Measurements from ENCODE around the gene ZNF701. TPM values are rescaled to one million over a fixed set of nuclear protein-coding genes. Genes with fewer than 3 reads are reported as not detected.

The ZNF701 gene
- total RNA-seq, 1 experiment from 2014 or later = 24.4 TPM

GRCh38 chr19:52599241-52599640 lies 29.2 kb downstream of the ZNF701 start:
- WGBS (ENCODE audit: extremely low coverage, insufficient read length, low lambda C conversion rate) = no CpG with 5 or more reads among the region's 3 CpGs
- Histone ChIP-seq H4K8ac (replicated peaks; ENCODE audit: insufficient read length, low read depth, low read length) (no peak overlapping the region), H3K9ac (ENCODE audit: extremely low read depth, insufficient read length, low read length) (no peak overlapping the region), H2BK20ac (ENCODE audit: low read depth, low read length, poor library complexity, severe bottlenecking) (no peak overlapping the region), H2BK5ac (ENCODE audit: insufficient read length, low read length) (no peak overlapping the region), H4K5ac (ENCODE audit: insufficient read length, low read depth, low read length) (no peak overlapping the region), H3K79me2 (ENCODE audit: insufficient read depth, low read length) (no peaks in the 10 kb centered on the region), H3K23ac (ENCODE audit: insufficient read length, low read depth, low read length) (no peak overlapping the region), H3K27ac (ENCODE audit: insufficient read length, low read depth, low read length) (no peak overlapping the region), H2BK12ac (ENCODE audit: insufficient read length, low read depth, low read length) (no peak overlapping the region), H3K79me1 (ENCODE audit: insufficient read depth, low read depth, low read length, poor library complexity, severe bottlenecking) (no peaks in the 10 kb centered on the region), H2BK15ac (ENCODE audit: low read depth, low read length) (no peak overlapping the region), H3K4me2 (ENCODE audit: insufficient read depth, insufficient read length, low read length) (no peak overlapping the region), H3K9me3 (ENCODE audit: control insufficient read depth, low read depth, low read length) (no peaks in the 10 kb centered on the region), H3K56ac (ENCODE audit: insufficient read length, low read depth, low read length) (no peak overlapping the region), H3K27me3 (ENCODE audit: insufficient read depth, low read length) (no peaks in the 10 kb centered on the region; the same call in 1 of the 2 replicates), H2AK5ac (ENCODE audit: insufficient read length, low read length) (no peak overlapping the region), H3K18ac (ENCODE audit: insufficient read length, low read depth, low read length) (no peak overlapping the region), H3T11ph (ENCODE audit: low read length) (no peak overlapping the region), H2BK120ac (ENCODE audit: low read depth, low read length, poor library complexity, severe bottlenecking) (no peak overlapping the region), H4K91ac (ENCODE audit: insufficient read length, low read depth, low read length) (no peak overlapping the region), H3K4ac (ENCODE audit: low read depth, low read length) (no peak overlapping the region), H4K20me1 (ENCODE audit: control insufficient read depth, insufficient read depth, insufficient read length) (no peaks in the 10 kb centered on the region), H3K14ac (ENCODE audit: insufficient read depth, low read length) (no peak overlapping the region), H3K23me2 (ENCODE audit: insufficient read length, low read depth, low read length, poor library complexity, severe bottlenecking) (peaks cover 9% of the 10 kb centered on the region), H2AFZ (ENCODE audit: low read length) (no peak overlapping the region), H3K4me1 (ENCODE audit: insufficient read depth, low read length) (no peaks in the 10 kb centered on the region)
- H3K4me3 Mint-ChIP-seq = no peak overlapping the region; a peak in 1 of 5 replicates
- no peak for DNase-seq
- H3K9me3 Mint-ChIP-seq = peaks cover 0 to 8% of the 10 kb centered on the region in 2 experiments; a peak in 3 of 5 replicates
- H3K27ac Mint-ChIP-seq = no peak overlapping the region
- peaks cover 29 to 42% (median 32%) of the 10 kb centered on the region in 3 experiments for H3K36me3 Mint-ChIP-seq (ENCODE audit: insufficient read depth in 1 of 3, low read depth in 3 of 3)
- peaks cover 12 to 18% of the 10 kb centered on the region in 2 experiments for H3K4me1 Mint-ChIP-seq
- no peak for TF ChIP-seq CTCF (conservative IDR thresholded peaks at IDR 0.05)
- peaks cover 4% of the 10 kb centered on the region for H3K27me3 Mint-ChIP-seq (ENCODE audit: low read depth)
